ENCODE measurements around the gene GNAO1.

DNA sequence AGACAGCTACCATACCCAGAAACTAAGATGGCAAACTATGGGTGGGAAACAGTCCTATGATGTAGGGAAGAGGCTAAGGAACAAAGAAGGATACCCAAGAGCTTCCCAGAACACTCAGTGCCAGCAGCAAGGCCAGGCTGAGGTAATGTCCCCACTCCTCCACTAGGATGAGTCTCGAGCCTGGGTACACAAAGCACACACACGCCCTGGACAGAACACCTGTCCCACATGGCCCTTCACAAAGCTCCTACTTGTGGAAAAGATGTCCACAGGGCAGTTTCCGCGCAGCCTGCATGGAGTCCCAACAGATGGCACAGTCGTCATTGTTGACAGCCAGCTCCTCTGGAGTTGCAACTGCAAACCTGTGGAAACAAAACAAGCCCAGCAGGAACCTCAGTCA is 210.2 kb downstream of the GNAO1 start:
- TF ChIP-seq, protein P1, sequence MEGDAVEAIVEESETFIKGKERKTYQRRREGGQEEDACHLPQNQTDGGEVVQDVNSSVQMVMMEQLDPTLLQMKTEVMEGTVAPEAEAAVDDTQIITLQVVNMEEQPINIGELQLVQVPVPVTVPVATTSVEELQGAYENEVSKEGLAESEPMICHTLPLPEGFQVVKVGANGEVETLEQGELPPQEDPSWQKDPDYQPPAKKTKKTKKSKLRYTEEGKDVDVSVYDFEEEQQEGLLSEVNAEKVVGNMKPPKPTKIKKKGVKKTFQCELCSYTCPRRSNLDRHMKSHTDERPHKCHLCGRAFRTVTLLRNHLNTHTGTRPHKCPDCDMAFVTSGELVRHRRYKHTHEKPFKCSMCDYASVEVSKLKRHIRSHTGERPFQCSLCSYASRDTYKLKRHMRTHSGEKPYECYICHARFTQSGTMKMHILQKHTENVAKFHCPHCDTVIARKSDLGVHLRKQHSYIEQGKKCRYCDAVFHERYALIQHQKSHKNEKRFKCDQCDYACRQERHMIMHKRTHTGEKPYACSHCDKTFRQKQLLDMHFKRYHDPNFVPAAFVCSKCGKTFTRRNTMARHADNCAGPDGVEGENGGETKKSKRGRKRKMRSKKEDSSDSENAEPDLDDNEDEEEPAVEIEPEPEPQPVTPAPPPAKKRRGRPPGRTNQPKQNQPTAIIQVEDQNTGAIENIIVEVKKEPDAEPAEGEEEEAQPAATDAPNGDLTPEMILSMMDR (IDR thresholded peaks at IDR 0.05), result no peak
- no peak for TF ChIP-seq POLR2A (IDR thresholded peaks at IDR 0.05)
- no peak for TF ChIP-seq POLR2AphosphoS5 (IDR thresholded peaks at IDR 0.05)
